Measurements from ENCODE around the gene ACE2. TPM values are rescaled to one million over a fixed set of nuclear protein-coding genes. Genes with fewer than 3 reads are reported as not detected.

Gene ACE2
- total RNA-seq, 1 donor from 2014 or later = 0.67 TPM

DNA sequence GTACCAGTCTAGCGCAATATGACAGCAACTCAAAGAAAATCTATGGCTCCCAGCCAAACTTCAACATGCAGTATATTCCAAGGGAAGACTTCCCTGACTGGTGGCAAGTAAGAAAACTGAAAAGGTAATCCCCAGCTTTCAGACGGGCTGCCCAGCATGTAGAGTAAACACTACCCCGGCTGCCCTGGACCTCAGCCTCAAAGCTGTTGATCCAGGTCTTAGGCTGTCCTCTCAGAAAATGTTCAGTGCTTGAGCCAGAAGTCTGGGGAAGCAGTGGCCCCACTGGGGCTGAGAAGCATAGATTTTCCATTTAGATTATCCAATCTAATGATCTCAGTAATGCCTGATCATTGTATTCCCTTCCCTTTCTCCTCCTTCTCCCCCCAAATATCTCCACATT, 78.3 kb downstream of the ACE2 start:
- no peaks in the 10 kb centered on the region for H3K9me3 Mint-ChIP-seq (ENCODE audit: low read depth)
- H3K4me1 Mint-ChIP-seq (ENCODE audit: low read depth) = no peaks in the 10 kb centered on the region
- DNase-seq (ENCODE audit: low spot score, unreplicated experiment) = no peak
- TF ChIP-seq, protein P1, sequence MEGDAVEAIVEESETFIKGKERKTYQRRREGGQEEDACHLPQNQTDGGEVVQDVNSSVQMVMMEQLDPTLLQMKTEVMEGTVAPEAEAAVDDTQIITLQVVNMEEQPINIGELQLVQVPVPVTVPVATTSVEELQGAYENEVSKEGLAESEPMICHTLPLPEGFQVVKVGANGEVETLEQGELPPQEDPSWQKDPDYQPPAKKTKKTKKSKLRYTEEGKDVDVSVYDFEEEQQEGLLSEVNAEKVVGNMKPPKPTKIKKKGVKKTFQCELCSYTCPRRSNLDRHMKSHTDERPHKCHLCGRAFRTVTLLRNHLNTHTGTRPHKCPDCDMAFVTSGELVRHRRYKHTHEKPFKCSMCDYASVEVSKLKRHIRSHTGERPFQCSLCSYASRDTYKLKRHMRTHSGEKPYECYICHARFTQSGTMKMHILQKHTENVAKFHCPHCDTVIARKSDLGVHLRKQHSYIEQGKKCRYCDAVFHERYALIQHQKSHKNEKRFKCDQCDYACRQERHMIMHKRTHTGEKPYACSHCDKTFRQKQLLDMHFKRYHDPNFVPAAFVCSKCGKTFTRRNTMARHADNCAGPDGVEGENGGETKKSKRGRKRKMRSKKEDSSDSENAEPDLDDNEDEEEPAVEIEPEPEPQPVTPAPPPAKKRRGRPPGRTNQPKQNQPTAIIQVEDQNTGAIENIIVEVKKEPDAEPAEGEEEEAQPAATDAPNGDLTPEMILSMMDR (IDR thresholded peaks at IDR 0.05; ENCODE audit: unreplicated experiment) = no peak
- H3K27ac Mint-ChIP-seq = no peak overlapping the region
- no peaks in the 10 kb centered on the region for H3K27me3 Mint-ChIP-seq
- H3K4me3 Mint-ChIP-seq (ENCODE audit: low read depth) = no peak overlapping the region
- no peaks in the 10 kb centered on the region for H3K36me3 Mint-ChIP-seq (ENCODE audit: insufficient read depth)

DNA sequence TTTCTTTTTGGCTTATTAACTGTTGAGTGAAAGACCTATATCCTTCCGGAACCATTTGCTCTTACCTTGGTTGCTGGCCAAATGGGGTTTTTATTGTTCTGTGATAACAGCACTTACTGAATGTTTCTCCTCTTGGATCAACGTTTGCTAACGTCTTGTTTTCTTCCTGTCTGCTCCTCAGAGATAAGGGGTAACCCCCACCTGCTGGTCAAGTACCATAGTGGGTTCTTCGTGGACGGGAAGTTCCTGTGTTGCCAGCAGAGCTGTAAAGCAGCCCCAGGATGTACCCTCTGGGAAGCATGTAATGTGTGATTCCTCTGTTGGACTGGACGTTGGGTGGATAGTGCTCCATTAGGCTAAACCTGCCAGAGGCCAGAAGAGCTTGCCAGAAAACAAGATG, 84.8 kb downstream of the ACE2 start:
- Mint-ChIP-seq H3K27ac (no peak overlapping the region), H3K27me3 (no peaks in the 10 kb centered on the region)
- no peak for DNase-seq (ENCODE audit: low spot score, unreplicated experiment)

DNA sequence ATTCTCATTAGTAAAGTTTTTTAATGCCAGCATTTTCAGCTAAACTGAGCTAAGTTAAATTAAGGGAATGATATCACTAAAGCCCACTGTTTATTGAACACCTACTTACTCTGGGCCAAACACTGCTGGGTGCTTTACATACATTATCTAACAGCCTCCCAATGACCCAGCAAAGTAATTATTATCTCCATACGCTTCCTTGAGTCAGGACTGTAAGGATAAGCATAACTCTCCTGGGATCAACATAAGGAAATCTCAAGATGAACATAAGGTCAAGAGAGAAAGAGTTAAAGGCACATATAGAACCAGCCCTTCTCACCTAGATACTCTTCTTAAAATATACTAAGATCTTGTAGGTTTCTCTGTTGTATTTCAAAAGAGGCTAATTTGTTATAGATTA, 86.5 kb downstream of the ACE2 start:
- Mint-ChIP-seq H3K9me3 (ENCODE audit: low read depth) (no peaks in the 10 kb centered on the region), H3K4me1 (ENCODE audit: low read depth) (no peaks in the 10 kb centered on the region), H3K36me3 (ENCODE audit: insufficient read depth) (no peaks in the 10 kb centered on the region), H3K27ac (no peak overlapping the region), H3K4me3 (ENCODE audit: low read depth) (no peak overlapping the region), H3K27me3 (peaks cover 3% of the 10 kb centered on the region)
- no peak for DNase-seq (ENCODE audit: low spot score, unreplicated experiment)
- TF ChIP-seq, protein P1 (IDR thresholded peaks at IDR 0.05; ENCODE audit: unreplicated experiment) = no peak

More for the DNA sequence above, 84.8 kb downstream of the ACE2 start:
- Mint-ChIP-seq H3K9me3 (ENCODE audit: low read depth) (no peaks in the 10 kb centered on the region), H3K4me3 (ENCODE audit: low read depth) (no peak overlapping the region), H3K4me1 (ENCODE audit: low read depth) (no peaks in the 10 kb centered on the region), H3K36me3 (ENCODE audit: insufficient read depth) (no peaks in the 10 kb centered on the region)
- TF ChIP-seq, protein P1 (IDR thresholded peaks at IDR 0.05; ENCODE audit: unreplicated experiment) = no peak

DNA sequence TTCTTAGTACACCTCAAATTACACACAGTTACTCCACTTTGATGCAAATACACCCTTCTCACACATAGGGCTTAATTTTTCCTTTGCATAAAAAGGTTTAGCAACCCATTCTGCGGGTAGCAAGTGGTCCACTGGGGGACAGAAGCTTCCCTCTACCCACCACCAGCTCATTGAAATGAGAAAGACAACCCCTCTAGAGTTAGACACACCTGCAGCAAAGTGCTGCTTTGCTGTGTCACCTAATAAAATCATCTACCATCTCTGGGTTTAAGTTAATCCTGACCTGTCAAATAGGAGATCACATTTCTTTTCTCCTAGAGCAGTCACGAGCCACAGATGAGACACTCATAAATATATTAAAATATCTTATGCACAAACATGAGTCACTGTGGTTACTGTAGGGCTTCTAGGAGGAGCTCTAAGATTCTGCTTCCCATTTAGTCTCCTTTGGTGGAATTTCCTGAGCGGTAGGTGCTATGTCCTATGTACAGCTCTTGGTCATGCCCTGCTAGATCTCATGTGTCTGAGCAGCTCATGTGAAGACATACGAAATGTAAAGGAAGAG, 88.3 kb downstream of the ACE2 start:
- TF ChIP-seq, protein P1 (IDR thresholded peaks at IDR 0.05; ENCODE audit: unreplicated experiment) = no peak
- no peaks in the 10 kb centered on the region for H3K36me3 Mint-ChIP-seq (ENCODE audit: insufficient read depth)
- no peak for DNase-seq (ENCODE audit: low spot score, unreplicated experiment)
- H3K4me3 Mint-ChIP-seq (ENCODE audit: low read depth) = no peak overlapping the region
- H3K27me3 Mint-ChIP-seq = peaks cover 3% of the 10 kb centered on the region
- H3K4me1 Mint-ChIP-seq (ENCODE audit: low read depth) = no peaks in the 10 kb centered on the region
- no peaks in the 10 kb centered on the region for H3K9me3 Mint-ChIP-seq (ENCODE audit: low read depth)
- no peak overlapping the region for H3K27ac Mint-ChIP-seq

DNA sequence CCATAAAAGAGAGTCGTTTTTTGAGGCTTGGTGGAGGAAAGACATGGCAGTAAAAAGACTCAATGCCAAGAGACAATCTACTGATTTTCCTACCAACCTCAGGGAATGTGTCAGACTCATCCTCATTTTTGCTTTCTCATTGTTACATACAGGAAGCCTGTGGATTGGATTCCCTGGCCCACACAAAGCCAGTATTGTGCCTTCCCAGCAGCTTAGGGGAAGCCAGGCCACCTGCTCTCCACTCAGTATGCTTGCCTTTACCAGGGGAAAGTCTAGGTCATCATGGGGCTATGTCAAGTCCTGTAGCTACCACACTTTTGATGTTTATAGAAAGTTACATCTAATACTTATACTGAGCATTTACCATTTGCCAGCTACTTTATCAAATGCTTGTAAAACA, 89.2 kb downstream of the ACE2 start:
- Mint-ChIP-seq H3K27ac (no peak overlapping the region), H3K36me3 (ENCODE audit: insufficient read depth) (no peaks in the 10 kb centered on the region), H3K9me3 (ENCODE audit: low read depth) (no peaks in the 10 kb centered on the region), H3K27me3 (peaks cover 3% of the 10 kb centered on the region), H3K4me1 (ENCODE audit: low read depth) (no peaks in the 10 kb centered on the region), H3K4me3 (ENCODE audit: low read depth) (no peak overlapping the region)
- TF ChIP-seq, protein P1 (IDR thresholded peaks at IDR 0.05; ENCODE audit: unreplicated experiment) = no peak
- no peak for DNase-seq (ENCODE audit: low spot score, unreplicated experiment)

Other genes with a start within 250 kb of the ACE2 start
- 0.22 and 0.47 TPM in 2 replicates for gene VEGFD, start 216.5 kb downstream of the ACE2 start, total RNA-seq
- gene PIR, start 107.6 kb downstream of the ACE2 start, total RNA-seq = 14.9 and 17.0 TPM in 2 replicates
- not detected in 2 replicates for gene BMX, start 100.2 kb downstream of the ACE2 start, total RNA-seq
- gene CLTRN, start 63.8 kb upstream of the ACE2 start, total RNA-seq = 2.1 and 2.5 TPM in 2 replicates
- gene CA5B, start 137.3 kb upstream of the ACE2 start, total RNA-seq = 9.3 and 9.7 TPM in 2 replicates
- gene ZRSR2, start 189.5 kb upstream of the ACE2 start, total RNA-seq = 19.3 and 24.5 TPM in 2 replicates

All from progenitor cell of endocrine pancreas (in vitro differentiated cells).